Measurements from ENCODE around the gene FAM186B. TPM values are rescaled to one million over a fixed set of nuclear protein-coding genes. Genes with fewer than 3 reads are reported as not detected.

Gene FAM186B
- total and polyA plus RNA-seq, 2 of the 13 experiments (the other 11 are each of a cell fraction or from before 2014, with no cell fraction given) = 0.07 to 0.20 TPM

- Histone ChIP-seq H2AFZ (ENCODE audit: low read length) (no peak overlapping the region), H3K4me1 (ENCODE audit: insufficient read depth, low read length) (peaks cover 22% of the 10 kb centered on the region), H3K9me3 (ENCODE audit: low read length) (no peaks in the 10 kb centered on the region), H3K27ac (ENCODE audit: extremely low read length, insufficient read depth, low read length) (no peak overlapping the region), H3K4me3 (replicated peaks in 1 of 3; ENCODE audit: insufficient read depth in 1 of 3, low read depth in 2 of 3, low read length in 3 of 3) (no peak overlapping the region), H3K9ac (ENCODE audit: insufficient read depth, low read depth, low read length) (no peak overlapping the region), H3K36me3 (replicated peaks in 1 of 2; ENCODE audit: control insufficient read depth in 1 of 2, insufficient read depth in 2 of 2, low read length in 2 of 2) (peaks cover 0 to 13% of the 10 kb centered on the region in 2 experiments; a peak in 2 of 5 replicates), H3K27me3 (ENCODE audit: control insufficient read depth in 1 of 2, insufficient read depth in 2 of 2, low read length in 2 of 2) (no peaks in the 10 kb centered on the region), H3K4me2 (ENCODE audit: low read depth, low read length) (no peak overlapping the region), H4K20me1 (ENCODE audit: insufficient read depth, low read length) (no peaks in the 10 kb centered on the region), H3K79me2 (ENCODE audit: insufficient read depth, low read length) (no peaks in the 10 kb centered on the region)
- intact Hi-C loops (cut with micrococcal nuclease; ENCODE audit: unreplicated experiment) = no loop called here
- CTCF ChIA-PET (ENCODE audit: low intra/inter-chr PET ratio, low total read pairs) = no interaction called here
- POLR2A ChIA-PET = interaction anchor here (1.1 kb wide), 1 partner anchor 27 kb away, joined by 3 read pairs; no protein-coding TSS in a partner anchor
- ATAC-seq = no peak
- no peak for DNase-seq (ENCODE audit: low spot score)
- 90% methylated on average over 9 of the region's 9 CpGs for WGBS (ENCODE audit: low lambda C conversion rate)
- in situ Hi-C loops (cut with HindIII; ENCODE audit: extremely low pct_ligation_motif_present, low pct_unique_long_range_greater_than_20kb) = no loop called here
- no TSS peak for BruUV-seq (replicated peaks)
- FAIRE-seq = no peak
- TF ChIP-seq ZNF260 (CRISPR knock-in tag; IDR thresholded peaks at IDR 0.05; ENCODE audit: borderline replicate concordance, low read depth) = no peak
- TF ChIP-seq DPF2 (CRISPR knock-in tag; IDR thresholded peaks at IDR 0.05; ENCODE audit: borderline replicate concordance, low read depth) = no peak
- no peak for TF ChIP-seq HHEX (CRISPR knock-in tag; IDR thresholded peaks at IDR 0.05)
- TF ChIP-seq, protein P1, sequence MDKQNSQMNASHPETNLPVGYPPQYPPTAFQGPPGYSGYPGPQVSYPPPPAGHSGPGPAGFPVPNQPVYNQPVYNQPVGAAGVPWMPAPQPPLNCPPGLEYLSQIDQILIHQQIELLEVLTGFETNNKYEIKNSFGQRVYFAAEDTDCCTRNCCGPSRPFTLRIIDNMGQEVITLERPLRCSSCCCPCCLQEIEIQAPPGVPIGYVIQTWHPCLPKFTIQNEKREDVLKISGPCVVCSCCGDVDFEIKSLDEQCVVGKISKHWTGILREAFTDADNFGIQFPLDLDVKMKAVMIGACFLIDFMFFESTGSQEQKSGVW (CRISPR knock-in tag; IDR thresholded peaks at IDR 0.05; ENCODE audit: borderline replicate concordance) = no peak
- TF ChIP-seq ZFP36 (IDR thresholded peaks at IDR 0.05; ENCODE audit: borderline replicate concordance, low read depth, low read length, partially characterized antibody) = no peak
- no peak for TF ChIP-seq ETS1 (CRISPR knock-in tag; IDR thresholded peaks at IDR 0.05)
- TF ChIP-seq RXRB (CRISPR knock-in tag; IDR thresholded peaks at IDR 0.05; ENCODE audit: borderline replicate concordance) = no peak
- no peak for TF ChIP-seq RFX3 (CRISPR knock-in tag; IDR thresholded peaks at IDR 0.05)
- TF ChIP-seq, protein P2, sequence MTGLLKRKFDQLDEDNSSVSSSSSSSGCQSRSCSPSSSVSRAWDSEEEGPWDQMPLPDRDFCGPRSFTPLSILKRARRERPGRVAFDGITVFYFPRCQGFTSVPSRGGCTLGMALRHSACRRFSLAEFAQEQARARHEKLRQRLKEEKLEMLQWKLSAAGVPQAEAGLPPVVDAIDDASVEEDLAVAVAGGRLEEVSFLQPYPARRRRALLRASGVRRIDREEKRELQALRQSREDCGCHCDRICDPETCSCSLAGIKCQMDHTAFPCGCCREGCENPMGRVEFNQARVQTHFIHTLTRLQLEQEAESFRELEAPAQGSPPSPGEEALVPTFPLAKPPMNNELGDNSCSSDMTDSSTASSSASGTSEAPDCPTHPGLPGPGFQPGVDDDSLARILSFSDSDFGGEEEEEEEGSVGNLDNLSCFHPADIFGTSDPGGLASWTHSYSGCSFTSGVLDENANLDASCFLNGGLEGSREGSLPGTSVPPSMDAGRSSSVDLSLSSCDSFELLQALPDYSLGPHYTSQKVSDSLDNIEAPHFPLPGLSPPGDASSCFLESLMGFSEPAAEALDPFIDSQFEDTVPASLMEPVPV (CRISPR knock-in tag; IDR thresholded peaks at IDR 0.05) = no peak
- TF ChIP-seq MXD4 (CRISPR knock-in tag; IDR thresholded peaks at IDR 0.05) = no peak
- no peak for TF ChIP-seq ZNF230 (CRISPR knock-in tag; IDR thresholded peaks at IDR 0.05)
- TF ChIP-seq ZNF652 (CRISPR knock-in tag; IDR thresholded peaks at IDR 0.05; ENCODE audit: borderline replicate concordance, low read depth) = no peak
- TF ChIP-seq, protein P3, sequence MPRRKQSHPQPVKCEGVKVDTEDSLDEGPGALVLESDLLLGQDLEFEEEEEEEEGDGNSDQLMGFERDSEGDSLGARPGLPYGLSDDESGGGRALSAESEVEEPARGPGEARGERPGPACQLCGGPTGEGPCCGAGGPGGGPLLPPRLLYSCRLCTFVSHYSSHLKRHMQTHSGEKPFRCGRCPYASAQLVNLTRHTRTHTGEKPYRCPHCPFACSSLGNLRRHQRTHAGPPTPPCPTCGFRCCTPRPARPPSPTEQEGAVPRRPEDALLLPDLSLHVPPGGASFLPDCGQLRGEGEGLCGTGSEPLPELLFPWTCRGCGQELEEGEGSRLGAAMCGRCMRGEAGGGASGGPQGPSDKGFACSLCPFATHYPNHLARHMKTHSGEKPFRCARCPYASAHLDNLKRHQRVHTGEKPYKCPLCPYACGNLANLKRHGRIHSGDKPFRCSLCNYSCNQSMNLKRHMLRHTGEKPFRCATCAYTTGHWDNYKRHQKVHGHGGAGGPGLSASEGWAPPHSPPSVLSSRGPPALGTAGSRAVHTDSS (CRISPR knock-in tag; conservative IDR thresholded peaks at IDR 0.05) = no peak
- no peak for TF ChIP-seq ZBTB2 (CRISPR knock-in tag; IDR thresholded peaks at IDR 0.05; ENCODE audit: low read depth)
- no peak for TF ChIP-seq GABPA (IDR thresholded peaks at IDR 0.05; ENCODE audit: low read depth, low read length)
- TF ChIP-seq GABPA (CRISPR knock-in tag; IDR thresholded peaks at IDR 0.05; ENCODE audit: low read depth) = no peak
Measured at GRCh38 chr12:49577589-49578315, 27.7 kb downstream of the FAM186B start.
